ENCODE measurements around the gene GUCY1A2. TPM values are rescaled to one million over a fixed set of nuclear protein-coding genes. Genes with fewer than 3 reads are reported as not detected.

GUCY1A2 gene
- total RNA-seq, 1 experiment from 2014 or later = 0.55 TPM

DNA sequence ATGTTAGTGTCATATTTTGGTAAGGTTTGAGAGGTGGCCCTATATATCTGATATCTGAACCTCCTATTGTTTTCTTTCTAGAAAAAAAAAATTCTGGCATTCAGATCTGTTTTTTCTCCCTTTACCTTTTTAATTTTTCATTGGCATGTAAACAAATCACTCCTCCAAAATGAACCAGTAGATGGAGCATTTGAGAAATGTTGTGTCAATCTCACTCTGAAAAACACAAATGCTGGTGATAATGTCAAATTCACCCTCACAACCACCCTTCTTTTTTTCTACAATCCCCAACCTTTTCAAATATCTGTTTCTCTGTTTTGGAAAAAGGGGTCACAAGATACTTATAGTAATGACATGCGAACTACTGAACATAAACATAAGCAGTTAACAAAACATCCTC lies 9.1 kb downstream of the GUCY1A2 start:
- no peaks in the 10 kb centered on the region for H3K4me1 ChIP-seq (ENCODE audit: insufficient read depth, low read length)
- no peak overlapping the region for H3K9ac ChIP-seq (ENCODE audit: extremely low read depth, insufficient read length, low read length)
- H3K27ac ChIP-seq (ENCODE audit: insufficient read length, low read depth, low read length) = no peak overlapping the region
- Mint-ChIP-seq H3K27ac (no peak overlapping the region), H3K27me3 (ENCODE audit: low read depth) (no peaks in the 10 kb centered on the region), H3K4me3 (no peak overlapping the region), H3K9me3 (no peaks in the 10 kb centered on the region), H3K36me3 (ENCODE audit: insufficient read depth in 1 of 3, low read depth in 3 of 3) (no peaks in the 10 kb centered on the region), H3K4me1 (peaks cover 3 to 5% of the 10 kb centered on the region in 2 experiments; a peak in 2 of 4 replicates)
- DNase-seq = no peak
- no peak overlapping the region for H3K4me2 ChIP-seq (ENCODE audit: insufficient read depth, insufficient read length, low read length)
- no peak overlapping the region for H2BK15ac ChIP-seq (ENCODE audit: low read depth, low read length)
- no peak overlapping the region for H3K23ac ChIP-seq (ENCODE audit: insufficient read length, low read depth, low read length)
- no peak overlapping the region for H3K56ac ChIP-seq (ENCODE audit: insufficient read length, low read depth, low read length)
- H3K4ac ChIP-seq (ENCODE audit: low read depth, low read length) = no peak overlapping the region
- H4K5ac ChIP-seq (ENCODE audit: insufficient read length, low read depth, low read length) = no peak overlapping the region
- H4K8ac ChIP-seq (replicated peaks; ENCODE audit: insufficient read length, low read depth, low read length) = no peak overlapping the region
- no peaks in the 10 kb centered on the region for H3K23me2 ChIP-seq (ENCODE audit: insufficient read length, low read depth, low read length, poor library complexity, severe bottlenecking)
- no peak overlapping the region for H3K14ac ChIP-seq (ENCODE audit: insufficient read depth, low read length)
- no peak overlapping the region for H2BK20ac ChIP-seq (ENCODE audit: low read depth, low read length, poor library complexity, severe bottlenecking)
- WGBS (ENCODE audit: extremely low coverage, insufficient read length, low lambda C conversion rate) = no CpG with 5 or more reads among the region's 1 CpG
- no peaks in the 10 kb centered on the region for H3K79me2 ChIP-seq (ENCODE audit: insufficient read depth, low read length)
- H3K79me1 ChIP-seq (ENCODE audit: insufficient read depth, low read depth, low read length, poor library complexity, severe bottlenecking) = no peaks in the 10 kb centered on the region
- H2BK5ac ChIP-seq (ENCODE audit: insufficient read length, low read length) = no peak overlapping the region
- no peaks in the 10 kb centered on the region for H4K20me1 ChIP-seq (ENCODE audit: control insufficient read depth, insufficient read depth, insufficient read length)
- H4K91ac ChIP-seq (ENCODE audit: insufficient read length, low read depth, low read length) = no peak overlapping the region
- H2BK120ac ChIP-seq (ENCODE audit: low read depth, low read length, poor library complexity, severe bottlenecking) = no peak overlapping the region
- H3K9me3 ChIP-seq (ENCODE audit: control insufficient read depth, low read depth, low read length) = no peaks in the 10 kb centered on the region
- no peaks in the 10 kb centered on the region for H3K27me3 ChIP-seq (ENCODE audit: insufficient read depth, low read length)
- H2AFZ ChIP-seq (ENCODE audit: low read length) = no peak overlapping the region
- TF ChIP-seq, protein P1, sequence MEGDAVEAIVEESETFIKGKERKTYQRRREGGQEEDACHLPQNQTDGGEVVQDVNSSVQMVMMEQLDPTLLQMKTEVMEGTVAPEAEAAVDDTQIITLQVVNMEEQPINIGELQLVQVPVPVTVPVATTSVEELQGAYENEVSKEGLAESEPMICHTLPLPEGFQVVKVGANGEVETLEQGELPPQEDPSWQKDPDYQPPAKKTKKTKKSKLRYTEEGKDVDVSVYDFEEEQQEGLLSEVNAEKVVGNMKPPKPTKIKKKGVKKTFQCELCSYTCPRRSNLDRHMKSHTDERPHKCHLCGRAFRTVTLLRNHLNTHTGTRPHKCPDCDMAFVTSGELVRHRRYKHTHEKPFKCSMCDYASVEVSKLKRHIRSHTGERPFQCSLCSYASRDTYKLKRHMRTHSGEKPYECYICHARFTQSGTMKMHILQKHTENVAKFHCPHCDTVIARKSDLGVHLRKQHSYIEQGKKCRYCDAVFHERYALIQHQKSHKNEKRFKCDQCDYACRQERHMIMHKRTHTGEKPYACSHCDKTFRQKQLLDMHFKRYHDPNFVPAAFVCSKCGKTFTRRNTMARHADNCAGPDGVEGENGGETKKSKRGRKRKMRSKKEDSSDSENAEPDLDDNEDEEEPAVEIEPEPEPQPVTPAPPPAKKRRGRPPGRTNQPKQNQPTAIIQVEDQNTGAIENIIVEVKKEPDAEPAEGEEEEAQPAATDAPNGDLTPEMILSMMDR (conservative IDR thresholded peaks at IDR 0.05) = no peak; the same call in 2 of the 3 replicates
- no peak overlapping the region for H2AK5ac ChIP-seq (ENCODE audit: insufficient read length, low read length)
- no peak overlapping the region for H3K18ac ChIP-seq (ENCODE audit: insufficient read length, low read depth, low read length)
- no peak overlapping the region for H3T11ph ChIP-seq (ENCODE audit: low read length)
- no peak overlapping the region for H2BK12ac ChIP-seq (ENCODE audit: insufficient read length, low read depth, low read length)

Measured in H9 (cell line).